HG03460 (cell line): Measurements from ENCODE around the gene TRIM66.

Experiments used
- ATAC-seq: cut with Tn5 transposase; IDR thresholded peaks from one replicate; pipeline ENCODE4 v1.9.1; 2021; ENCODE audit not compliant: unreplicated experiment

Gene TRIM66

GRCh38 chr11:8577791-8578581 is 104.5 kb downstream of the TRIM66 start:
- no peak for ATAC-seq

GRCh38 chr11:8574798-8575197 is 107.7 kb downstream of the TRIM66 start:
- no peak for ATAC-seq

- ATAC-seq = no peak
Measured at GRCh38 chr11:8573777-8574176, 108.7 kb downstream of the TRIM66 start.

GRCh38 chr11:8567602-8568198 is 114.8 kb downstream of the TRIM66 start:
- ATAC-seq = no peak

DNA sequence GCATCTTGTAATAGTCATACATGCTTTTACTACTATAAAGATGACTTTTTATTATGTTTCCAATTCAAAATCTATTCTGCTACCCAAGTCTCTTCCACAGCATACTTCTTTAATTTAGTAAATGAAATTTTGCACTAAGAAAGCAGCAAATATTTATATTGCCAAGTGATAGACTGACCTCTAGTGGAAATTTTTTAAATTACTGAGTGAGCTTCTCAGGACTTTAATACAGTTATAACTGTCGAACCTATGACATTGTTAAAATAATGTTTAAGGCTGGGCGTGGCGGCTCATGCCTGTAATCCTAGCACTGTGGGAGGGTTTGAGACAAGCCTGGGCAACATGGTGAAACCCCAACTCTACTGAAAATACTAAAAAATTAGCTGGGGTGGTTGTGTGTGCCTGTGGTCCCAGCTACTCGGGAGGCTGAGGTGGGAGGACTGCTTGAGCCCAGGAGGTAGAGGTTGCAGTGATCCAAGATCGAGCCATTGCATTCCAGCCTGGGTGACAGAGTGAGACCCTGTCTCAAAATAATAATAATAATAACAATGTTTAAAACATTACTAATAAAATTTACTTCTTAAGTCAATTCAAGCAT is 115.8 kb downstream of the TRIM66 start:
- ATAC-seq = no peak

DNA sequence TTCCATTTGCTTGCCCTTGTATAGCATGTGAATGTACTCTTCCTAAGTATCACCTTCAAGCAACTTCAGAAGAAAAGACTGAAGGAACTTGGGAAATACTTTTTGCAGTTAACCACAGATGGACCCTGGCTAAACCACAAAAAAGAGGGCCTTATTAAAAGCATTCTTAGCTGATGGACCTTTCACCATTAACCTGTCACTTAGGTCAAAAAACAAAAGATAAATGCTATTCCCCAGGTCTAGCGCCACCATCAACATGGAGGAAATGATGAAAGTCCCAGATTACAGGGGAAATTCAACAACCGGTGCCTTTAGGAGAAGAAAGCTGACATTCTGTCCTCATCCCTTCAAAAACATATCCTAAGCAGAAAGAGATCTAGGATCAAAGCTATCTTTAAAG is 117.9 kb downstream of the TRIM66 start:
- no peak for ATAC-seq
